ENCODE measurements around the gene PSMG1.
"Not testable (repeated sequence)": the region's sequence is repeated elsewhere in the genome, so short reads cannot be mapped to it uniquely, and the experiment has no call there.

PSMG1 gene

GRCh38 chr21:39188521-39189139 lies 5.4 kb upstream of the PSMG1 start:
- no peak for DNase-seq (ENCODE audit: low read depth)

- no peak for DNase-seq (ENCODE audit: low read depth)
Measured at GRCh38 chr21:39187141-39187540, 3.9 kb upstream of the PSMG1 start.

GRCh38 chr21:39186676-39187075 lies 3.4 kb upstream of the PSMG1 start:
- no peak for DNase-seq (ENCODE audit: low read depth)

- DNase-seq (ENCODE audit: low read depth) = no peak
Measured at GRCh38 chr21:39185157-39185556, 1.9 kb upstream of the PSMG1 start.

GRCh38 chr21:39184050-39184980 lies 1.1 kb upstream of the PSMG1 start:
- no peak for DNase-seq (ENCODE audit: low read depth)

- DNase-seq (ENCODE audit: low read depth) = no peak
Measured at GRCh38 chr21:39182484-39183271, 573 bp downstream of the PSMG1 start.

- DNase-seq (ENCODE audit: low read depth) = no peak
Measured at GRCh38 chr21:39182016-39182415, 1.2 kb downstream of the PSMG1 start.

GRCh38 chr21:39181205-39181818 lies 1.9 kb downstream of the PSMG1 start:
- no peak for DNase-seq (ENCODE audit: low read depth)

- no peak for DNase-seq (ENCODE audit: low read depth)
Measured at GRCh38 chr21:39180429-39181019, 2.7 kb downstream of the PSMG1 start.

- no peak for DNase-seq (ENCODE audit: low read depth)
Measured at GRCh38 chr21:39178421-39178820, 4.8 kb downstream of the PSMG1 start.

- DNase-seq (ENCODE audit: low read depth) = no peak
Measured at GRCh38 chr21:39176271-39176709, 7.0 kb downstream of the PSMG1 start.

- DNase-seq (ENCODE audit: low read depth) = no peak
Measured at GRCh38 chr21:39175665-39176064, 7.6 kb downstream of the PSMG1 start.

- no peak for DNase-seq (ENCODE audit: low read depth)
Measured at GRCh38 chr21:39175154-39175553, 8.1 kb downstream of the PSMG1 start.

- DNase-seq (ENCODE audit: low read depth) = no peak
Measured at GRCh38 chr21:39173716-39174680, 9.3 kb downstream of the PSMG1 start.

GRCh38 chr21:39169906-39170305 lies 13.3 kb downstream of the PSMG1 start:
- no peak for DNase-seq (ENCODE audit: low read depth)

- DNase-seq (ENCODE audit: low read depth) = no peak
Measured at GRCh38 chr21:39168800-39169199, 14.5 kb downstream of the PSMG1 start.

- no peak for DNase-seq (ENCODE audit: low read depth)
Measured at GRCh38 chr21:39164523-39164922, 18.7 kb downstream of the PSMG1 start.

- DNase-seq (ENCODE audit: low read depth) = no peak
Measured at GRCh38 chr21:39161064-39161463, 22.2 kb downstream of the PSMG1 start.

- no peak for DNase-seq (ENCODE audit: low read depth)
Measured at GRCh38 chr21:39159342-39160063, 23.7 kb downstream of the PSMG1 start.

GRCh38 chr21:39157241-39157640 lies 26.0 kb downstream of the PSMG1 start:
- not testable (repeated sequence) for DNase-seq (ENCODE audit: low read depth)
